Sigmoid colon (tissue), 3 donors: ENCODE measurements around the gene KIAA1549.

ENCODE experiments used
- POLR2A ChIP-seq, 2 donors: fragments of 450-650 bp; IDR thresholded peaks; one replicate each; pipeline ENCODE4 v1.6.1; 2016; ENCODE audit warnings: antibody characterized with exemption in 2 of 2, mild to moderate bottlenecking in 2 of 2, moderate library complexity in 2 of 2
- TF ChIP-seq, protein P1 (sequence below), 4 experiments: fragments of 450-650 bp in 3 of 4; fragments of 200-600 bp in 1 of 4; IDR thresholded peaks; one replicate each; pipeline ENCODE4 v1.5.1; 2016 to 2019; ENCODE audit warnings: antibody characterized with exemption in 4 of 4, mild to moderate bottlenecking in 3 of 4, moderate library complexity in 2 of 4

DNA sequence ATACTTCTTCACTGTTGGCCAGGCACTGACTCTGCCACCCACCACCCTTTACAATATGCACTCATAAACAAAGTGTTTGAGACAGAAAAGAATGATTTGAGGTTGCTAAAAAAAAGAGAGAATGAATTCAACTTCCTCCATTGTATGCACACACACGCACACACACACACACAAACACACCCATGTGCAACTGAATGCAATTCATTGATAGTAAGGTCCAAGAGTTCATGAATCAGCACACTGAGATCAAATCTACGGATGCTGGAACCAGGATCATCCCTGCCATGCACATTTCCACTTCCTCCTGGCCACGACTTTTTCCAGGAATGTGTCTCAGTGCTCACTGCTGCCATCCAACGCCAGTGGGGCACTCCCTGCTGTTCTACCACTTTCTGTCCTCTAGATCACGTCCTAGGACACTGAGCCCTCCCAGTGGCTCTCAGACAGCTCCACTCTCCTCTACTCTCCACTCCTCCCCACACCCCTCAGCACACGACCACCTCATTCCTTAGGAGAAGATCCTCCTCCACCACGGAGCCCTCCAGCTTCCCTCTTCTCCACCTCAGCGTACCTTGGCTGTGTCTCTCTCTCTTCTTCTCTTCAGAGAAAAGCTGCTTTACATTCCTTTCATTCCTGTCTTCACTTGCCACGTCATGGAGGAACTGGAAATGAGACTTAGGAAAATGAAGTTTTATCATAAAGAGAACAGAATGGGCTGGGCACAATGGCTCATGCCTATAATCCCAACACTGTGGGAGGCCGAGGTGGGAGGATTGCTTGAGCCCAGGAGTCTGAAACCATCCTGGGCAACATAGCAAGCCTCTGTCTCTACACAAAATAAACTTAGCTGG lies 195.4 kb downstream of the KIAA1549 start:
- TF ChIP-seq, protein P1, sequence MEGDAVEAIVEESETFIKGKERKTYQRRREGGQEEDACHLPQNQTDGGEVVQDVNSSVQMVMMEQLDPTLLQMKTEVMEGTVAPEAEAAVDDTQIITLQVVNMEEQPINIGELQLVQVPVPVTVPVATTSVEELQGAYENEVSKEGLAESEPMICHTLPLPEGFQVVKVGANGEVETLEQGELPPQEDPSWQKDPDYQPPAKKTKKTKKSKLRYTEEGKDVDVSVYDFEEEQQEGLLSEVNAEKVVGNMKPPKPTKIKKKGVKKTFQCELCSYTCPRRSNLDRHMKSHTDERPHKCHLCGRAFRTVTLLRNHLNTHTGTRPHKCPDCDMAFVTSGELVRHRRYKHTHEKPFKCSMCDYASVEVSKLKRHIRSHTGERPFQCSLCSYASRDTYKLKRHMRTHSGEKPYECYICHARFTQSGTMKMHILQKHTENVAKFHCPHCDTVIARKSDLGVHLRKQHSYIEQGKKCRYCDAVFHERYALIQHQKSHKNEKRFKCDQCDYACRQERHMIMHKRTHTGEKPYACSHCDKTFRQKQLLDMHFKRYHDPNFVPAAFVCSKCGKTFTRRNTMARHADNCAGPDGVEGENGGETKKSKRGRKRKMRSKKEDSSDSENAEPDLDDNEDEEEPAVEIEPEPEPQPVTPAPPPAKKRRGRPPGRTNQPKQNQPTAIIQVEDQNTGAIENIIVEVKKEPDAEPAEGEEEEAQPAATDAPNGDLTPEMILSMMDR (IDR thresholded peaks at IDR 0.05): no peak
- TF ChIP-seq POLR2A (IDR thresholded peaks at IDR 0.05): no peak
